Mesendoderm (in vitro differentiated cells): ENCODE results near the gene GRB10.

ENCODE experiments used
- DNase-seq: peaks from one replicate; pipeline ENCODE4 v3.0.0; 2013
- H2AK5ac ChIP-seq: 2 replicates; pipeline ENCODE4 v1.6.1; 2013; ENCODE audit warnings: low read length, inconsistent platforms
- H2BK120ac ChIP-seq: 2 replicates; pipeline ENCODE4 v1.6.1; 2013; ENCODE audit warnings: low read depth, mild to moderate bottlenecking, low read length, moderate library complexity, mixed read lengths
- H2BK15ac ChIP-seq: replicated peaks from 2 replicates; pipeline ENCODE4 v1.6.1; 2013; ENCODE audit warnings: low read depth, mild to moderate bottlenecking, moderate library complexity
- H2BK5ac ChIP-seq: 2 replicates; pipeline ENCODE4 v1.6.1; 2013; ENCODE audit warnings: low read length, inconsistent platforms
- H3K18ac ChIP-seq: 2 replicates; pipeline ENCODE4 v1.6.1; 2013; ENCODE audit warnings: mild to moderate bottlenecking, low read length, mixed read lengths
- H3K23ac ChIP-seq: one replicate; pipeline ENCODE4 v1.6.1; 2013; ENCODE audit warnings: low read length
- H3K27ac ChIP-seq: 2 replicates; pipeline ENCODE4 v1.5.1; 2013; ENCODE audit warnings: low read depth, mild to moderate bottlenecking, inconsistent platforms, low read length, moderate library complexity
- H3K27me3 ChIP-seq: 2 replicates; pipeline ENCODE4 v1.6.1; 2013; ENCODE audit warnings: low read length, control low read depth, mild to moderate bottlenecking, inconsistent platforms; ENCODE audit not compliant: insufficient read depth, poor library complexity
- H3K36me3 ChIP-seq: 2 replicates; pipeline ENCODE4 v1.6.1; 2013; ENCODE audit warnings: low read length, inconsistent platforms; ENCODE audit not compliant: control insufficient read depth, insufficient read depth
- H3K4ac ChIP-seq: one replicate; pipeline ENCODE4 v1.6.1; 2013; ENCODE audit warnings: low read depth, mild to moderate bottlenecking, low read length, moderate library complexity
- H3K4me1 ChIP-seq: 2 replicates; pipeline ENCODE4 v1.6.1; 2013; ENCODE audit warnings: low read depth, low read length, inconsistent platforms; ENCODE audit not compliant: control insufficient read depth
- H3K4me2 ChIP-seq: 2 replicates; pipeline ENCODE4 v1.6.1; 2013; ENCODE audit warnings: low read length
- H3K4me3 ChIP-seq: 2 replicates; pipeline ENCODE4 v1.5.1; 2013; ENCODE audit warnings: mild to moderate bottlenecking, low read length
- H3K56ac ChIP-seq: one replicate; pipeline ENCODE4 v1.6.1; 2013; ENCODE audit warnings: low read length
- H3K79me1 ChIP-seq: 2 replicates; pipeline ENCODE4 v1.6.1; 2013; ENCODE audit warnings: low read length, inconsistent platforms
- H3K79me2 ChIP-seq: 2 replicates; pipeline ENCODE4 v1.6.1; 2013; ENCODE audit warnings: mild to moderate bottlenecking, low read length; ENCODE audit not compliant: control insufficient read depth, insufficient read depth
- H3K9ac ChIP-seq: 2 replicates; pipeline ENCODE4 v1.6.1; 2013; ENCODE audit warnings: low read length, inconsistent platforms
- H4K5ac ChIP-seq: one replicate; pipeline ENCODE4 v1.6.1; 2013; ENCODE audit warnings: low read length
- H4K8ac ChIP-seq: one replicate; pipeline ENCODE4 v1.6.1; 2013; ENCODE audit warnings: low read depth, mild to moderate bottlenecking, control low read depth, low read length, moderate library complexity
- WGBS: extraction: QIAGEN DNeasy Blood & Tissue Kit; methylation state at CpG from one replicate; pipeline ENCODE4 v1.1.7; 2013; ENCODE audit warnings: low lambda C conversion rate, missing lambda C conversion rate; ENCODE audit not compliant: insufficient coverage; ENCODE audit errors: extremely low coverage; 5-methylcytosine and 5-hydroxymethylcytosine counted together

The GRB10 gene

GRCh38 chr7:50793120-50793946 is 10.6 kb upstream of the GRB10 start:
- Histone ChIP-seq H2BK15ac (no peak overlapping the region), H3K56ac (peak overlapping the region; percentile 86), H2BK5ac (peak overlapping the region; percentile 54), H3K4me3 (peak overlapping the region; percentile 79), H3K36me3 (no peaks in the 10 kb centered on the region), H3K27me3 (no peaks in the 10 kb centered on the region), H3K4me1 (peaks cover 11% of the 10 kb centered on the region), H3K4me2 (peak overlapping the region; percentile 66), H2BK120ac (peak overlapping the region; percentile 88), H3K23ac (peak overlapping the region; percentile 82), H3K79me1 (peaks cover 11% of the 10 kb centered on the region), H3K18ac (peak overlapping the region; percentile 99), H3K4ac (peak overlapping the region; percentile 97), H2AK5ac (no peak overlapping the region), H3K27ac (peak overlapping the region; percentile 93), H4K8ac (peak overlapping the region; percentile 96), H4K5ac (no peak overlapping the region), H3K9ac (peak overlapping the region; percentile 93), H3K79me2 (peaks cover 43% of the 10 kb centered on the region)
- no CpG with 5 or more reads among the region's 113 CpGs for WGBS
- DNase-seq, result peak; percentile 80

- Histone ChIP-seq H3K4me2 (peak overlapping the region; percentile 81), H3K4me3 (peak overlapping the region; percentile 79), H3K56ac (peak overlapping the region; percentile 88), H3K27ac (peak overlapping the region; percentile 93), H3K4me1 (peaks cover 11% of the 10 kb centered on the region), H2BK120ac (peak overlapping the region; percentile 88), H3K79me1 (peaks cover 14% of the 10 kb centered on the region), H3K36me3 (no peaks in the 10 kb centered on the region), H3K27me3 (no peaks in the 10 kb centered on the region), H4K8ac (no peak overlapping the region), H4K5ac (no peak overlapping the region), H3K18ac (peak overlapping the region; percentile 99), H3K4ac (peak overlapping the region; percentile 97), H3K79me2 (peaks cover 51% of the 10 kb centered on the region), H2AK5ac (no peak overlapping the region), H2BK15ac (no peak overlapping the region), H3K9ac (peak overlapping the region; percentile 93), H2BK5ac (peak overlapping the region; percentile 52), H3K23ac (no peak overlapping the region)
- WGBS, result no CpG with 5 or more reads among the region's 91 CpGs
- peak; percentile 77 for DNase-seq
Measured at GRCh38 chr7:50792342-50793119, 9.8 kb upstream of the GRB10 start.

GRCh38 chr7:50791938-50792341 is 9.2 kb upstream of the GRB10 start:
- Histone ChIP-seq H3K79me2 (peaks cover 56% of the 10 kb centered on the region), H3K18ac (peak overlapping the region; percentile 99), H3K36me3 (no peaks in the 10 kb centered on the region), H2AK5ac (no peak overlapping the region), H3K4me1 (peaks cover 11% of the 10 kb centered on the region), H3K4me2 (peak overlapping the region; percentile 81), H3K4me3 (peak overlapping the region; percentile 79), H3K27ac (peak overlapping the region; percentile 93), H4K5ac (no peak overlapping the region), H3K9ac (peak overlapping the region; percentile 93), H3K23ac (no peak overlapping the region), H3K79me1 (peaks cover 18% of the 10 kb centered on the region), H3K27me3 (no peaks in the 10 kb centered on the region), H2BK120ac (peak overlapping the region; percentile 23), H3K4ac (peak overlapping the region; percentile 73), H2BK5ac (peak overlapping the region; percentile 24), H2BK15ac (no peak overlapping the region), H3K56ac (peak overlapping the region; percentile 88), H4K8ac (no peak overlapping the region)
- peak; percentile 40 for DNase-seq
- no CpG with 5 or more reads among the region's 10 CpGs for WGBS

- H4K5ac ChIP-seq, result no peak overlapping the region
- peak overlapping the region; percentile 21 for H3K18ac ChIP-seq
- H2BK5ac ChIP-seq, result no peak overlapping the region
- DNase-seq, result peak; percentile 40
- H3K79me2 ChIP-seq, result peaks cover 61% of the 10 kb centered on the region
- H3K4ac ChIP-seq, result no peak overlapping the region
- H3K27ac ChIP-seq, result no peak overlapping the region
- no CpG with 5 or more reads among the region's 5 CpGs for WGBS
- no peak overlapping the region for H2AK5ac ChIP-seq
- H3K36me3 ChIP-seq, result no peaks in the 10 kb centered on the region
- H3K9ac ChIP-seq, result peak overlapping the region; percentile 93
- H3K27me3 ChIP-seq, result no peaks in the 10 kb centered on the region
- no peak overlapping the region for H3K23ac ChIP-seq
- no peak overlapping the region for H4K8ac ChIP-seq
- no peak overlapping the region for H2BK120ac ChIP-seq
- H3K4me3 ChIP-seq, result peak overlapping the region; percentile 79
- H3K4me1 ChIP-seq, result peaks cover 11% of the 10 kb centered on the region
- peak overlapping the region; percentile 88 for H3K56ac ChIP-seq
- H2BK15ac ChIP-seq, result no peak overlapping the region
- peak overlapping the region; percentile 81 for H3K4me2 ChIP-seq
- H3K79me1 ChIP-seq, result peaks cover 19% of the 10 kb centered on the region
Measured at GRCh38 chr7:50791363-50791937, 8.8 kb upstream of the GRB10 start.

- peak overlapping the region; percentile 49 for H3K56ac ChIP-seq
- no peak overlapping the region for H2BK5ac ChIP-seq
- no CpG with 5 or more reads among the region's 9 CpGs for WGBS
- H3K4me1 ChIP-seq, result peaks cover 10% of the 10 kb centered on the region
- H3K18ac ChIP-seq, result no peak overlapping the region
- no peak overlapping the region for H2BK120ac ChIP-seq
- H4K5ac ChIP-seq, result no peak overlapping the region
- H3K27me3 ChIP-seq, result no peaks in the 10 kb centered on the region
- H3K79me2 ChIP-seq, result peaks cover 69% of the 10 kb centered on the region
- peak overlapping the region; percentile 47 for H3K4me2 ChIP-seq
- no peak overlapping the region for H3K27ac ChIP-seq
- H4K8ac ChIP-seq, result no peak overlapping the region
- H3K23ac ChIP-seq, result no peak overlapping the region
- no peaks in the 10 kb centered on the region for H3K36me3 ChIP-seq
- H3K9ac ChIP-seq, result peak overlapping the region; percentile 50
- no peak overlapping the region for H2BK15ac ChIP-seq
- DNase-seq, result no peak
- peaks cover 23% of the 10 kb centered on the region for H3K79me1 ChIP-seq
- no peak overlapping the region for H3K4ac ChIP-seq
- H3K4me3 ChIP-seq, result no peak overlapping the region
- H2AK5ac ChIP-seq, result no peak overlapping the region
Measured at GRCh38 chr7:50790381-50790780, 7.7 kb upstream of the GRB10 start.
